IMR-90 (cell line): ENCODE results near the gene NUP98.

ENCODE experiments used
- BHLHE40 ChIP-seq: fragments of 150-350 bp; IDR thresholded peaks from 2 replicates; pipeline ENCODE4 v1.6.1; 2016; ENCODE audit warnings: mild to moderate bottlenecking, low read depth, low read length
- CEBPB ChIP-seq: IDR thresholded peaks from 2 replicates; pipeline ENCODE4 v1.6.1; 2012; ENCODE audit warnings: low read depth, low read length, improper control_type of control experiment
- FOS ChIP-seq: fragments of 150-350 bp; IDR thresholded peaks from 2 replicates; pipeline ENCODE4 v1.6.1; 2016; ENCODE audit warnings: low read depth, low read length
- MAFK ChIP-seq: IDR thresholded peaks from 2 replicates; pipeline ENCODE4 v1.6.1; 2012; ENCODE audit warnings: low read depth, low read length, improper control_type of control experiment
- MAZ ChIP-seq: IDR thresholded peaks from 2 replicates; pipeline ENCODE4 v1.6.1; 2012; ENCODE audit warnings: low read depth, mild to moderate bottlenecking, low read length, improper control_type of control experiment, moderate library complexity, borderline replicate concordance
- POLR2A ChIP-seq: IDR thresholded peaks from 2 replicates; pipeline ENCODE4 v1.6.1; 2012; ENCODE audit warnings: mild to moderate bottlenecking, low read depth, low read length
- RAD21 ChIP-seq: IDR thresholded peaks from 2 replicates; pipeline ENCODE4 v1.6.1; 2012; ENCODE audit warnings: low read length, improper control_type of control experiment
- RCOR1 ChIP-seq: IDR thresholded peaks from 2 replicates; pipeline ENCODE4 v1.6.1; 2012; ENCODE audit warnings: mild to moderate bottlenecking, low read length, improper control_type of control experiment; ENCODE audit not compliant: insufficient replicate concordance
- RFX5 ChIP-seq: IDR thresholded peaks from 2 replicates; pipeline ENCODE4 v1.8.0; 2012; ENCODE audit warnings: low read depth, mild to moderate bottlenecking, low read length, moderate library complexity
- TF ChIP-seq, protein P1 (sequence below): conservative IDR thresholded peaks from 2 replicates; pipeline ENCODE4 v1.5.1; 2012; ENCODE audit warnings: mild to moderate bottlenecking, low read depth, low read length, improper control_type of control experiment
- TF ChIP-seq, protein P2 (sequence below): fragments of 150-350 bp; IDR thresholded peaks from 2 replicates; pipeline ENCODE4 v1.6.1; 2016; ENCODE audit warnings: low read depth, mild to moderate bottlenecking, low read length, moderate library complexity, borderline replicate concordance
- TF ChIP-seq, protein P3 (sequence below): fragments of 150-350 bp; IDR thresholded peaks from 2 replicates; pipeline ENCODE4 v1.6.1; 2017; ENCODE audit warnings: mild to moderate bottlenecking, antibody characterized with exemption, low read length, low read depth

DNA sequence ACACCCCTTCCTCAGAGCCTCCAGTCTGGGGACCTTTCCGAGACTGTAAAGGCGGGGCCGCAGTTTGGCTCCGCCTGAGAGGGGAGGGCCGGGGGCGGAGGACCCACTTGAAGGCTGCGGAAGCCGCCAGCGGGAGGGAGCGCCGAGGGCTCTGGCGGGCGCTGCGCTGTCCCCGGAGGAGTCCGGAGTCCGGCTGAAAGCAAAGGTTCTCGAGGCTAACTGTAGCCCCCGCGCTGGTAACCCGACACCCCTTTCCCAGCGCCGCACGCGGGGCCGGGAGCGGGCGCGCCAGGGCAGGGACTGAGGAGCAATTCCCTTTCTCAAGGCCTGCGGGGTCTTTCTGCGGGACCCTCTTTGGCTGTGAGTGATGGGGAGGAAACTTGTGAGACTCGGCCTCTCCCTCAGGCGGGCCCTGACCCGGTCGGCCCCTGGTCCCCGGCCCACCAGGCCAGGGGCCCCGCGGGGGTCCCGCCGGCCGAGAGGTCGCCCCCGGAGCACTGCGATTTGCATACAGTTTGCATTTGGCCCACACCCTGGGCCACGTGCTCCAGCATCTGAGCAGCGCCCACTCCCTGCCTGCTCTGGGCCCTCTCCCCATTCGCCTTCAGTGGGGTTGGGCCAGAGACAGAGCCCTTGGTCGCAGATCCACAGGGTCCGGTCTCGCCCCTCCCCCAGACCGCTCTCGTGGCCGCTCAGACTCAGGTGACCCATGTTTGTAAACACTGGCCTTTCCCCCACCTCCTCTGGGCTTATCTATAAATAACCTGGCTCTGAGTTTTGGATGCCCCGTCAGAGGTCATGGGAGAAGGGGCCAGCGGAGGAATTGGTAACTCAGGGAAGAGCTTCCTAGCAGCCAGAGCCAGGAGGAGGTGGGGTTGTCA is 155.0 kb downstream of the NUP98 start:
- TF ChIP-seq, protein P1, sequence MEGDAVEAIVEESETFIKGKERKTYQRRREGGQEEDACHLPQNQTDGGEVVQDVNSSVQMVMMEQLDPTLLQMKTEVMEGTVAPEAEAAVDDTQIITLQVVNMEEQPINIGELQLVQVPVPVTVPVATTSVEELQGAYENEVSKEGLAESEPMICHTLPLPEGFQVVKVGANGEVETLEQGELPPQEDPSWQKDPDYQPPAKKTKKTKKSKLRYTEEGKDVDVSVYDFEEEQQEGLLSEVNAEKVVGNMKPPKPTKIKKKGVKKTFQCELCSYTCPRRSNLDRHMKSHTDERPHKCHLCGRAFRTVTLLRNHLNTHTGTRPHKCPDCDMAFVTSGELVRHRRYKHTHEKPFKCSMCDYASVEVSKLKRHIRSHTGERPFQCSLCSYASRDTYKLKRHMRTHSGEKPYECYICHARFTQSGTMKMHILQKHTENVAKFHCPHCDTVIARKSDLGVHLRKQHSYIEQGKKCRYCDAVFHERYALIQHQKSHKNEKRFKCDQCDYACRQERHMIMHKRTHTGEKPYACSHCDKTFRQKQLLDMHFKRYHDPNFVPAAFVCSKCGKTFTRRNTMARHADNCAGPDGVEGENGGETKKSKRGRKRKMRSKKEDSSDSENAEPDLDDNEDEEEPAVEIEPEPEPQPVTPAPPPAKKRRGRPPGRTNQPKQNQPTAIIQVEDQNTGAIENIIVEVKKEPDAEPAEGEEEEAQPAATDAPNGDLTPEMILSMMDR, result no peak
- TF ChIP-seq, protein P2, sequence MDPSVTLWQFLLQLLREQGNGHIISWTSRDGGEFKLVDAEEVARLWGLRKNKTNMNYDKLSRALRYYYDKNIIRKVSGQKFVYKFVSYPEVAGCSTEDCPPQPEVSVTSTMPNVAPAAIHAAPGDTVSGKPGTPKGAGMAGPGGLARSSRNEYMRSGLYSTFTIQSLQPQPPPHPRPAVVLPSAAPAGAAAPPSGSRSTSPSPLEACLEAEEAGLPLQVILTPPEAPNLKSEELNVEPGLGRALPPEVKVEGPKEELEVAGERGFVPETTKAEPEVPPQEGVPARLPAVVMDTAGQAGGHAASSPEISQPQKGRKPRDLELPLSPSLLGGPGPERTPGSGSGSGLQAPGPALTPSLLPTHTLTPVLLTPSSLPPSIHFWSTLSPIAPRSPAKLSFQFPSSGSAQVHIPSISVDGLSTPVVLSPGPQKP, result no peak
- no peak for TF ChIP-seq RCOR1
- TF ChIP-seq BHLHE40, result no peak
- TF ChIP-seq RAD21, result no peak
- no peak for TF ChIP-seq POLR2A
- no peak for TF ChIP-seq CEBPB
- TF ChIP-seq FOS, result no peak
- TF ChIP-seq RFX5, result no peak
- no peak for TF ChIP-seq MAFK
- peak; percentile 72; the same call in 1 of the 2 replicates for TF ChIP-seq MAZ
- TF ChIP-seq, protein P3, sequence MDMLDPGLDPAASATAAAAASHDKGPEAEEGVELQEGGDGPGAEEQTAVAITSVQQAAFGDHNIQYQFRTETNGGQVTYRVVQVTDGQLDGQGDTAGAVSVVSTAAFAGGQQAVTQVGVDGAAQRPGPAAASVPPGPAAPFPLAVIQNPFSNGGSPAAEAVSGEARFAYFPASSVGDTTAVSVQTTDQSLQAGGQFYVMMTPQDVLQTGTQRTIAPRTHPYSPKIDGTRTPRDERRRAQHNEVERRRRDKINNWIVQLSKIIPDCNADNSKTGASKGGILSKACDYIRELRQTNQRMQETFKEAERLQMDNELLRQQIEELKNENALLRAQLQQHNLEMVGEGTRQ, result no peak
